ENCODE data around the gene RABAC1. TPM values are rescaled to one million over a fixed set of nuclear protein-coding genes. Genes with fewer than 3 reads are reported as not detected.

Gene RABAC1
- total and polyA plus RNA-seq, 2 donors (not counting 3 experiments of a cell fraction or from before 2014, with no cell fraction given): 178 to 591 TPM

DNA sequence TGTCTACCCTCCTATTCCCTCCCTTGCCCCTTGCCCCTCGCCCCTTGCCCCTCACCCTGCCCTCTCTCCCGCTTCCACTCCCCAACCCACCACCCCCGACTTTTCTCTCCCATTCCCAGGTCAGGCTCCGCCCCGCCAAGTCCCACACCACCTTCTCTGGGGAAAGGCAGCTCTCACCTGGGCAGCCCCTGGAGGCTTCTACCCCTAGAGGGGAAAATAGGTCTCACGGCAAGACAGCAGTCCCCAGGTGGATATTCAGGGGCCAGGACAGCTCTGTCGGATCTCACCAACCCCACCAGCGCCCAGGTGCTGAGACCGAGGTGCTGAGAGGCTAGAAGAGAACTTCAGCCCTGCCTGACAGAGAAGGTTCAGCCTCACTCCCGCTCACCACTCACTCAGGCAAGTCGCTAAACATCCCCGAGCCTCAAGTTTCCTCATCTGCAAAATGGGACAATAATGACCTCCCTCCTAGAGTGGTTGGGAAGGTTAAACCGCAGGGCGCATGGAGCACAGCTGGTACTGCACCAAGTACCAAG lies 29.5 kb downstream of the RABAC1 start:
- Histone ChIP-seq H3K4me3 (replicated peaks in 1 of 3; ENCODE audit: insufficient read depth in 1 of 3, low read depth in 1 of 3, low read length in 3 of 3) (no peak overlapping the region), H3K9ac (replicated peaks; ENCODE audit: extremely low read depth, insufficient read depth, low read length) (no peak overlapping the region), H3K79me2 (ENCODE audit: control insufficient read depth, insufficient read depth, low read length) (no peaks in the 10 kb centered on the region), H3K36me3 (ENCODE audit: control insufficient read depth in 2 of 2, extremely low read depth in 1 of 2, insufficient read depth in 2 of 2, low read length in 2 of 2) (no peaks in the 10 kb centered on the region), H2AFZ (ENCODE audit: low read depth, low read length) (no peak overlapping the region), H4K20me1 (replicated peaks; ENCODE audit: control insufficient read depth, extremely low read depth, insufficient read depth, low read length) (no peaks in the 10 kb centered on the region), H3K4me2 (ENCODE audit: insufficient read depth, low read length) (no peak overlapping the region), H3K9me3 (replicated peaks; ENCODE audit: control insufficient read depth, insufficient read depth, low read length) (no peaks in the 10 kb centered on the region), H3K4me1 (ENCODE audit: control insufficient read depth, extremely low read depth, insufficient read depth, low read length) (no peaks in the 10 kb centered on the region), H3K27me3 (ENCODE audit: control insufficient read depth in 2 of 2, insufficient read depth in 2 of 2, low read length in 2 of 2) (peaks cover 67 to 70% of the 10 kb centered on the region in 2 experiments), H3K9me1 (replicated peaks; ENCODE audit: control insufficient read depth, extremely low read depth, insufficient read depth, low read length) (no peaks in the 10 kb centered on the region), H3K27ac (ENCODE audit: insufficient read depth, low read depth, low read length) (no peak overlapping the region)
- ChIA-PET CTCF (interaction anchor here (0.8 kb wide), 1 partner anchor 105 kb away, joined by 3 read pairs; no protein-coding TSS in a partner anchor), POLR2A (no interaction called here)
- intact Hi-C loops (cut with micrococcal nuclease) (no loop called here), dilution Hi-C loops (cut with MboI; ENCODE audit: extremely low pct_ligation_motif_present, low sequenced_read_pairs) (no loop called here)
- FAIRE-seq: no peak
- no TSS peak for BruUV-seq (replicated peaks)
- DNase-seq (ENCODE audit: low read depth, low spot score): no peak
- TF ChIP-seq, protein P1, sequence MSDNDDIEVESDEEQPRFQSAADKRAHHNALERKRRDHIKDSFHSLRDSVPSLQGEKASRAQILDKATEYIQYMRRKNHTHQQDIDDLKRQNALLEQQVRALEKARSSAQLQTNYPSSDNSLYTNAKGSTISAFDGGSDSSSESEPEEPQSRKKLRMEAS (IDR thresholded peaks at IDR 0.05; ENCODE audit: insufficient read depth, insufficient read length): no peak
- TF ChIP-seq MYC (IDR thresholded peaks at IDR 0.05; ENCODE audit: low read depth, low read length) (no peak), JUN (IDR thresholded peaks at IDR 0.05; ENCODE audit: borderline replicate concordance, insufficient read depth, insufficient read length, low read depth) (no peak), POLR2A (IDR thresholded peaks at IDR 0.05; ENCODE audit: low read depth, low read length) (no peak), EZH2 (IDR thresholded peaks at IDR 0.05; ENCODE audit: borderline replicate concordance, low read depth, low read length, severe bottlenecking) (peak; percentile 95)

DNA sequence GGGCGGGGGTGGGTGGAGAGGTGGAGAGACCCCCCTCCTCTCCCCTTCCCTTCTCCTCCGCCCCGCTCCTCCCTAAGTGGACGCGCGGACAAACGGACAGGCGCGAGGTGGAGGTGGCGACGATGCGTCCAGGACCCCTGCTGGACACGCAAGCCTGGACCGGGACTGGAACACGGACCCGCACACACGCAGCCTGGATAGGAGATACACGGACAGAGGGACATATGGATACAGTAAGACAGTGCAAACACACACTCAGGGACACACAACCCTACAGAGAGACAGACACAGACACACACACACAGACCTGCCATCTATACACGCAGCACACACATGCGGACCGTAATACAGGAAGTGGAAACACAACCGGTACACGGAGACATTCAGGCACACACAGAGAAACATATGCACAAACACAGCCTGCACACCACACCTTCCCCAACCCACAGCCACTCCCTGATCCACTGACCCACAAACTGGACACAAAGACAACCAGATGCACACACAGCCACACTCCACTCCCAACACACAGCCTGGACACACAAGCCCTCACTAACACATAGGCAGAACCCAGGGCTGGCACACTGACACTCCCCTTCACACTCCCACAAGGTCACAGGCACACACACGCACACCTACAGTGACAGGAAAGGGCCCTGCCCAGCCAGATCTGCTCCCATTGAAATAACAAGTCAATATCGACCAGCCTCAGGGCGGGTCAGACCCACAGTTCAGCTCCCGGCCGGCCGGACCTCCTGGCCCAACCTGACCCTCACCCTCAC lies 30.2 kb downstream of the RABAC1 start:
- Histone ChIP-seq H3K9ac (replicated peaks; ENCODE audit: extremely low read depth, insufficient read depth, low read length) (no peak overlapping the region), H3K27me3 (ENCODE audit: control insufficient read depth in 2 of 2, insufficient read depth in 2 of 2, low read length in 2 of 2) (peaks cover 69 to 73% of the 10 kb centered on the region in 2 experiments), H4K20me1 (replicated peaks; ENCODE audit: control insufficient read depth, extremely low read depth, insufficient read depth, low read length) (no peaks in the 10 kb centered on the region), H3K27ac (ENCODE audit: insufficient read depth, low read depth, low read length) (no peak overlapping the region), H3K9me3 (replicated peaks; ENCODE audit: control insufficient read depth, insufficient read depth, low read length) (no peaks in the 10 kb centered on the region), H2AFZ (ENCODE audit: low read depth, low read length) (no peak overlapping the region), H3K4me2 (ENCODE audit: insufficient read depth, low read length) (no peak overlapping the region), H3K36me3 (ENCODE audit: control insufficient read depth in 2 of 2, extremely low read depth in 1 of 2, insufficient read depth in 2 of 2, low read length in 2 of 2) (no peaks in the 10 kb centered on the region), H3K4me1 (ENCODE audit: control insufficient read depth, extremely low read depth, insufficient read depth, low read length) (no peaks in the 10 kb centered on the region), H3K79me2 (ENCODE audit: control insufficient read depth, insufficient read depth, low read length) (no peaks in the 10 kb centered on the region), H3K4me3 (replicated peaks in 1 of 3; ENCODE audit: insufficient read depth in 1 of 3, low read depth in 1 of 3, low read length in 3 of 3) (peak overlapping the region in 1 of 3 experiments; percentile 2), H3K9me1 (replicated peaks; ENCODE audit: control insufficient read depth, extremely low read depth, insufficient read depth, low read length) (no peaks in the 10 kb centered on the region)
- POLR2A ChIA-PET: no interaction called here
- intact Hi-C loops (cut with micrococcal nuclease) (no loop called here), dilution Hi-C loops (cut with MboI; ENCODE audit: extremely low pct_ligation_motif_present, low sequenced_read_pairs) (no loop called here)
- FAIRE-seq (no peak), DNase-seq (ENCODE audit: low read depth, low spot score) (no peak)
- TF ChIP-seq GATA2 (IDR thresholded peaks at IDR 0.05; ENCODE audit: insufficient read depth, insufficient read length, low read depth, low read length) (no peak), JUN (IDR thresholded peaks at IDR 0.05; ENCODE audit: borderline replicate concordance, insufficient read depth, insufficient read length, low read depth) (no peak), POLR2AphosphoS5 (IDR thresholded peaks at IDR 0.05; ENCODE audit: insufficient read depth, low read depth, low read length) (no peak), MYC (IDR thresholded peaks at IDR 0.05; ENCODE audit: low read depth, low read length) (no peak), EZH2 (IDR thresholded peaks at IDR 0.05; ENCODE audit: borderline replicate concordance, low read depth, low read length, severe bottlenecking) (peak; percentile 93), POLR2A (IDR thresholded peaks at IDR 0.05; ENCODE audit: low read depth, low read length) (no peak), FOS (IDR thresholded peaks at IDR 0.05; ENCODE audit: borderline replicate concordance, insufficient read depth, low read length) (no peak)
- TF ChIP-seq, protein P1 (IDR thresholded peaks at IDR 0.05; ENCODE audit: insufficient read depth, insufficient read length): no peak
- TF ChIP-seq, protein P2, sequence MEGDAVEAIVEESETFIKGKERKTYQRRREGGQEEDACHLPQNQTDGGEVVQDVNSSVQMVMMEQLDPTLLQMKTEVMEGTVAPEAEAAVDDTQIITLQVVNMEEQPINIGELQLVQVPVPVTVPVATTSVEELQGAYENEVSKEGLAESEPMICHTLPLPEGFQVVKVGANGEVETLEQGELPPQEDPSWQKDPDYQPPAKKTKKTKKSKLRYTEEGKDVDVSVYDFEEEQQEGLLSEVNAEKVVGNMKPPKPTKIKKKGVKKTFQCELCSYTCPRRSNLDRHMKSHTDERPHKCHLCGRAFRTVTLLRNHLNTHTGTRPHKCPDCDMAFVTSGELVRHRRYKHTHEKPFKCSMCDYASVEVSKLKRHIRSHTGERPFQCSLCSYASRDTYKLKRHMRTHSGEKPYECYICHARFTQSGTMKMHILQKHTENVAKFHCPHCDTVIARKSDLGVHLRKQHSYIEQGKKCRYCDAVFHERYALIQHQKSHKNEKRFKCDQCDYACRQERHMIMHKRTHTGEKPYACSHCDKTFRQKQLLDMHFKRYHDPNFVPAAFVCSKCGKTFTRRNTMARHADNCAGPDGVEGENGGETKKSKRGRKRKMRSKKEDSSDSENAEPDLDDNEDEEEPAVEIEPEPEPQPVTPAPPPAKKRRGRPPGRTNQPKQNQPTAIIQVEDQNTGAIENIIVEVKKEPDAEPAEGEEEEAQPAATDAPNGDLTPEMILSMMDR (IDR thresholded peaks at IDR 0.05; ENCODE audit: extremely low read depth in 1 of 2, insufficient read depth in 1 of 2, low read depth in 1 of 2, low read length in 2 of 2): peak in 1 of 2 donors; percentile 15
- CTCF ChIA-PET: interaction anchor here (0.6 to 1.5 kb wide), 3 partner anchors 45 to 57 kb away, joined by 3 to 8 read pairs (median 3); no protein-coding TSS in a partner anchor
- BruUV-seq (replicated peaks): no TSS peak

Data from endothelial cell of umbilical vein (primary cell).